ENCODE measurements around the gene DGCR2.

The DGCR2 gene

GRCh38 chr22:19125474-19126308 is 3.5 kb upstream of the DGCR2 start:
- TF ChIP-seq YY1 (IDR thresholded peaks at IDR 0.05; ENCODE audit: low read depth) (no peak), CEBPB (IDR thresholded peaks at IDR 0.05) (no peak), TEAD4 (IDR thresholded peaks at IDR 0.05) (no peak), USF1 (IDR thresholded peaks at IDR 0.05) (no peak), FOXM1 (IDR thresholded peaks at IDR 0.05; ENCODE audit: borderline replicate concordance, low read depth) (no peak), TAF1 (IDR thresholded peaks at IDR 0.05; ENCODE audit: low read depth) (no peak)

- TF ChIP-seq RAD21 (IDR thresholded peaks at IDR 0.05; ENCODE audit: low read depth): no peak
- TF ChIP-seq NFIC (IDR thresholded peaks at IDR 0.05): no peak
- no peak for TF ChIP-seq USF1 (IDR thresholded peaks at IDR 0.05)
- TF ChIP-seq TCF12 (IDR thresholded peaks at IDR 0.05; ENCODE audit: low read depth): no peak
- TF ChIP-seq REST (IDR thresholded peaks at IDR 0.05; ENCODE audit: low read depth): no peak
- TF ChIP-seq YY1 (IDR thresholded peaks at IDR 0.05; ENCODE audit: low read depth): no peak
- TF ChIP-seq EP300 (IDR thresholded peaks at IDR 0.05; ENCODE audit: borderline replicate concordance): no peak
- TF ChIP-seq FOXM1 (IDR thresholded peaks at IDR 0.05; ENCODE audit: borderline replicate concordance, low read depth): no peak
- TF ChIP-seq MAX (IDR thresholded peaks at IDR 0.05): no peak
- TF ChIP-seq TEAD4 (IDR thresholded peaks at IDR 0.05): no peak
- TF ChIP-seq CREB1 (IDR thresholded peaks at IDR 0.05; ENCODE audit: low read depth): no peak
- no peak for TF ChIP-seq CEBPB (IDR thresholded peaks at IDR 0.05)
- no peak for TF ChIP-seq EGR1 (IDR thresholded peaks at IDR 0.05)
- TF ChIP-seq ZBTB7A (IDR thresholded peaks at IDR 0.05; ENCODE audit: low read depth): no peak
Observed at GRCh38 chr22:19125011-19125410, 2.8 kb upstream of the DGCR2 start.

- no peak for TF ChIP-seq TCF12 (IDR thresholded peaks at IDR 0.05; ENCODE audit: low read depth)
- TF ChIP-seq EGR1 (IDR thresholded peaks at IDR 0.05): no peak
- TF ChIP-seq TAF1 (IDR thresholded peaks at IDR 0.05; ENCODE audit: low read depth): no peak
- TF ChIP-seq MAX (IDR thresholded peaks at IDR 0.05): no peak
- no peak for TF ChIP-seq TEAD4 (IDR thresholded peaks at IDR 0.05)
Observed at GRCh38 chr22:19124377-19124776, 2.2 kb upstream of the DGCR2 start.

GRCh38 chr22:19123936-19124335 is 1.7 kb upstream of the DGCR2 start:
- TF ChIP-seq CREB1 (IDR thresholded peaks at IDR 0.05; ENCODE audit: low read depth) (no peak), EP300 (IDR thresholded peaks at IDR 0.05; ENCODE audit: borderline replicate concordance) (no peak), YY1 (IDR thresholded peaks at IDR 0.05; ENCODE audit: low read depth) (no peak), RAD21 (IDR thresholded peaks at IDR 0.05; ENCODE audit: low read depth) (no peak), EGR1 (IDR thresholded peaks at IDR 0.05) (no peak), REST (IDR thresholded peaks at IDR 0.05; ENCODE audit: low read depth) (no peak), TAF1 (IDR thresholded peaks at IDR 0.05; ENCODE audit: low read depth) (no peak), FOXM1 (IDR thresholded peaks at IDR 0.05; ENCODE audit: borderline replicate concordance, low read depth) (no peak), NFIC (IDR thresholded peaks at IDR 0.05) (no peak), CEBPB (IDR thresholded peaks at IDR 0.05) (no peak), TCF12 (IDR thresholded peaks at IDR 0.05; ENCODE audit: low read depth) (no peak), MAX (IDR thresholded peaks at IDR 0.05) (no peak), ZBTB7A (IDR thresholded peaks at IDR 0.05; ENCODE audit: low read depth) (no peak), TEAD4 (IDR thresholded peaks at IDR 0.05) (no peak), USF1 (IDR thresholded peaks at IDR 0.05) (no peak)

GRCh38 chr22:19122752-19123492 is 710 bp upstream of the DGCR2 start:
- TF ChIP-seq MAX (IDR thresholded peaks at IDR 0.05): 0 out of 2 replicates have a peak, but pooled peaks have one; percentile 31
- no peak for TF ChIP-seq EP300 (IDR thresholded peaks at IDR 0.05; ENCODE audit: borderline replicate concordance)
- 0 out of 2 replicates have a peak, but pooled peaks have one; percentile 67 for TF ChIP-seq ZBTB7A (IDR thresholded peaks at IDR 0.05; ENCODE audit: low read depth)
